Motor neuron (in vitro differentiated cells): ENCODE data around the gene KRTAP20-4. TPM values are rescaled to one million over a fixed set of nuclear protein-coding genes. Genes with fewer than 3 reads are reported as not detected.

Experiments used
- ATAC-seq, 8 experiments: fragments of 200-7000 bp; cut with Tn5 transposase; replicated peaks in 6 of 8; 2 replicates each; pipeline ENCODE4 v1.8.0; 2021; ENCODE audit warnings: mild to moderate bottlenecking in 8 of 8, moderate library complexity in 8 of 8
- H3K27ac ChIP-seq, 2 donors: fragments of 250-450 bp; sonication (Bioruptor Pico); 2 replicates each; pipeline ENCODE4 v1.9.0; 2021; ENCODE audit warnings: antibody characterized with exemption in 2 of 2, mild to moderate bottlenecking in 2 of 2, moderate library complexity in 1 of 2
- H3K4me1 ChIP-seq, 2 donors: fragments of 250-450 bp; sonication (Bioruptor Pico); replicated peaks in 1 of 2; 2 replicates each; pipeline ENCODE4 v1.6.1; 2021; ENCODE audit warnings: antibody characterized with exemption in 2 of 2, mild to moderate bottlenecking in 2 of 2, moderate library complexity in 1 of 2
- H3K4me3 ChIP-seq, 5 donors: fragments of 250-450 bp; sonication (Bioruptor Pico); 2 replicates each; pipeline ENCODE4 v1.9.0; 2021; ENCODE audit warnings: antibody characterized with exemption in 5 of 5, mild to moderate bottlenecking in 5 of 5, moderate library complexity in 4 of 5
- WGBS, 10 experiments: fragments of 450-650 bp; shearing (Covaris generic); methylation state at CpG; one replicate each; pipeline ENCODE4 v1.0.0; 2022; 5-methylcytosine and 5-hydroxymethylcytosine counted together
- in situ Hi-C, 9 experiments: fragments of 400-800 bp; cut with MboI; loops; one replicate each; pipeline ENCODE4 v1.15.0; 2021; ENCODE audit warnings: low sequenced_read_pairs in 9 of 9, low pct_unique_long_range_greater_than_20kb in 2 of 9; ENCODE audit not compliant: unreplicated experiment in 9 of 9
- total RNA-seq, 8 experiments: library from RNA; unstranded; fragments of 300-600 nt; gene quantifications; 2 replicates each; pipeline versions ENCODE4 v1.2.3 to v1.2.4, GENCODE V29; 2022

KRTAP20-4 gene
- total RNA-seq, 8 experiments from 2014 or later = not detected

- Histone ChIP-seq H3K27ac (no peak overlapping the region), H3K4me1 (no peaks in the 10 kb centered on the region), H3K4me3 (no peak overlapping the region)
- no peak for ATAC-seq
- in situ Hi-C loops = no loop called here
These were observed 347 bp upstream of the KRTAP20-4 start for GRCh38 chr21:30620080-30620479.

GRCh38 chr21:30623362-30623761 lies 2.9 kb downstream of the KRTAP20-4 start:
- ATAC-seq = no peak
- Histone ChIP-seq H3K27ac (no peak overlapping the region), H3K4me1 (no peaks in the 10 kb centered on the region), H3K4me3 (no peak overlapping the region)
- in situ Hi-C loops = no loop called here
- 17 to 100% (median 87%) methylated on average over 1 to 2 of the region's 3 CpGs; no CpG with 5 or more reads in 2 of the 10 experiments for WGBS, 10 experiments

DNA sequence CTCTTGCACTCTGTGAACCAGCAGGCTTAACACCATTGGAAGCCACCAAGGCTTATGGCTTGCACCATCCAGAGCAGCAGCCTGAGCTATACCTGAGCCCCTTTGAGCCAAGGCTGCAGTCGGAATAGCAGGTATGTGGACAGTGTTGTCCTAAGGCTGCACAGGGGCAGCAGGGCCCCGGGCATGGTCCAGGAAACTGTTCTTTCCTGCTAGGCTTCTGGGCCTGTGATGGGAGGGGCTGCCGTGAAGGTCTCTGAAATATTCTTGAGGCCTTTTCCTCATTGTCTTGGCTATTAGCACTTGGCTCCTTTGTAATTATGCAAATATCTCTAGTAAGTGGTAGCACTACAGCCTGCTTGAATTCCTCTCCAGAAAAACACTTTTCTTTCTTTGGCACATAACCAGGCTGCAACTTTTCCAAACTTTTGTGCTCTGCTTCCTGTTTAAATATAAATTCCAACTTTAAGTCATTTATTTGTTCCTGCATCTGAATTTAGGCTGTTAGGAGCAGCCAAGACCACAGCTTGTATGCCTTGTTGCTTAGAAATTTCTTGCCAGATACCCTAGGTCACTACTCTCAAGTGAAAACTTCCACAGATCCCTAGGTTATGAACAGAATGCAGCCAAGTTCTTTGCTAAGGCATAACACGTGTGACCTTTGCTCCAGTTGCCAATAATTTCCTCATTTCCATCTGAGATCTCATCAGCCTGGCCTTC lies 5.2 kb downstream of the KRTAP20-4 start:
- WGBS, 10 experiments = 0 to 81% (median 65%) methylated on average over 1 to 4 of the region's 4 CpGs; no CpG with 5 or more reads in 1 of the 10 experiments
- ATAC-seq = no peak
- H3K4me1 ChIP-seq = no peaks in the 10 kb centered on the region
- in situ Hi-C loops = no loop called here
- no peak overlapping the region for H3K27ac ChIP-seq
- no peak overlapping the region for H3K4me3 ChIP-seq

GRCh38 chr21:30628109-30628508 lies 7.7 kb downstream of the KRTAP20-4 start:
- H3K4me3 ChIP-seq = no peak overlapping the region
- in situ Hi-C loops = no loop called here
- no peak overlapping the region for H3K27ac ChIP-seq
- no peak for ATAC-seq
- H3K4me1 ChIP-seq = no peaks in the 10 kb centered on the region
- WGBS, 10 experiments = 3 to 100% (median 76%) methylated on average over 1 to 4 of the region's 4 CpGs

DNA sequence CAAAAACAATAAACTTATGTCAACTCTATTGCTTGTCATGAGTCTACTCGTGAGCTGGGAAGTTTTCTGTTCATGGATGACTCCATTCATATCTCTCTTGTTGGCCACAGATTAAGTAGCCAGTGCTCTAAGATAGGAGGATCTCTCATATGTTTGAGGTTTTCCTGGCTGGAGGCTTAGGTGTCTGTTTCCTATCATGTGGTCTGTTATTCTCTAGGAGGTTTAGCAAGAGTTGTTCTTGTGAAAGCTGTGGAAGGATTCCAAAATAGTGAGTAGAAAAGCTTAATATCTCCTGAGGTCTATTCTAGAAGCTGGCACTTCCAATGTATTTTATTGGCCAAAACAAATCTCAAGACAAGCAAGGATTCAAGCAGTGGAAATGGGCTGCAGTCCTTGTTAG lies 8.8 kb downstream of the KRTAP20-4 start:
- Histone ChIP-seq H3K4me3 (no peak overlapping the region), H3K4me1 (no peaks in the 10 kb centered on the region), H3K27ac (no peak overlapping the region)
- ATAC-seq = no peak
- WGBS, 10 experiments = 0 to 75% (median 67%) methylated on average over 1 of the region's 1 CpG; no CpG with 5 or more reads in 3 of the 10 experiments
- in situ Hi-C loops = no loop called here

DNA sequence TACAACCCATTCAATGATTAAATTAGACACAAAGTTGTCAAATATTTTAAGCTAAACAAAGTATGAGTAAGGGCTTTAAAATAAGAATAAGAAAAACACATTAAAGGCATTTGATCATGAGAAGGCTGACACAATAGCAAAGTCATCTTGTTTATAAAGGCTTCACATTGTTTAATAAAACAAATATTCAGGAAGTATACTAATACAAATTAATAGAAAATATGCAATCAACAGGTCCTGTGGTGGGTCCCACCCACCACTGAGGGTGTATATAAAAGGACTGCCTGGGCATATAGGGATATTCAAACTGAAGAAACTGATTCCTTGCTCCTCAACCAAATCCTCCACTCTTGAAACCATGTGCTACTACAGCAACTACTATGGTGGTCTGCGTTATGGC lies 14.5 kb downstream of the KRTAP20-4 start, which contains the start of gene KRTAP20-2:
TSS of gene KRTAP20-2 (plus strand) at position 301 of the 400 bp plus-strand sequence. CDS start at position 359, 58 bp downstream.
- 0 to 88% (median 56%) methylated on average over 1 of the region's 1 CpG; no CpG with 5 or more reads in 6 of the 10 experiments for WGBS, 10 experiments

GRCh38 chr21:30638686-30639085 lies 18.3 kb downstream of the KRTAP20-4 start:
- in situ Hi-C loops = no loop called here
- ATAC-seq = no peak
- no peaks in the 10 kb centered on the region for H3K4me1 ChIP-seq
- 30 to 100% (median 87%) methylated on average over 1 to 3 of the region's 3 CpGs; no CpG with 5 or more reads in 2 of the 10 experiments for WGBS, 10 experiments
- no peak overlapping the region for H3K4me3 ChIP-seq
- H3K27ac ChIP-seq = no peak overlapping the region

More for the DNA sequence above, 14.5 kb downstream of the KRTAP20-4 start, which contains the start of gene KRTAP20-2:
- Histone ChIP-seq H3K4me3 (no peak within 1 kb of the TSS), H3K4me1 (no peaks in the 10 kb centered on the region), H3K27ac (no peak within 1 kb of the TSS)
- ATAC-seq = no peak
- in situ Hi-C loops = no loop called here

- H3K4me3 ChIP-seq = no peak within 1 kb of the TSS
- 13 to 100% (median 87%) methylated on average over 1 to 2 of the region's 2 CpGs; no CpG with 5 or more reads in 4 of the 10 experiments for WGBS, 10 experiments
- ATAC-seq = no peak
- no peak within 1 kb of the TSS for H3K27ac ChIP-seq
- no peaks in the 10 kb centered on the region for H3K4me1 ChIP-seq
- in situ Hi-C loops = no loop called here
These were observed 22.1 kb downstream of the KRTAP20-4 start, which contains the start of gene KRTAP20-3 for GRCh38 chr21:30642564-30642963. KRTAP20-3 (plus strand) TSS chr21:30642864.

GRCh38 chr21:30646904-30647414 lies 26.5 kb downstream of the KRTAP20-4 start:
- 0 to 100% (median 21%) methylated on average over 1 of the region's 1 CpG; no CpG with 5 or more reads in 3 of the 10 experiments for WGBS, 10 experiments
- peak in 3 of 8 experiments; percentile 44 to 93 (median 80) for ATAC-seq
- H3K4me1 ChIP-seq = no peaks in the 10 kb centered on the region
- H3K27ac ChIP-seq = no peak overlapping the region
- H3K4me3 ChIP-seq = no peak overlapping the region
- in situ Hi-C loops = no loop called here

GRCh38 chr21:30652891-30653290 lies 32.5 kb downstream of the KRTAP20-4 start:
- Histone ChIP-seq H3K27ac (no peak overlapping the region), H3K4me1 (peaks cover 0 to 3% of the 10 kb centered on the region in 2 donors), H3K4me3 (no peak overlapping the region)
- in situ Hi-C loops = no loop called here
- ATAC-seq = peak in 5 of 8 experiments; percentile 28 to 83 (median 67)

DNA sequence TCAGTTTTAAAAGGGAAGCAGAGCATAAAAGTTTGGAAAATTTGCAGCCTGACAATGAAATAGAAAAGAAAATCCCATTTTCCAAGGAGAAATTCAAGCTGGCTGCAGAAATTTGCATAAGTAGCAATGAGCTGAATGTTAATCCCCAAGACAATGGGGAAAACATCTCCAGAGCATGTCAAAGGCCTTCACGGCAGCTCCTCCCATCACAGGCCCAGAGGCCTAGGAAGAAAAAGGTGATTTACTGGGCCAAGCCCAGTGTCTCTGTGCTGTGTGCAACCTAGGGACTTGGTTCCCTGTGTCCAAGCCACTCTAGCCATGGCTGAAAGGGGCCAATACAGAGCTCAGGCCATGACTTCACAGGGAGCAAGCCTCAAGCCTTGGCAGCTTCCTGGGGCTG lies 48.3 kb downstream of the KRTAP20-4 start:
- Histone ChIP-seq H3K27ac (no peak overlapping the region), H3K4me3 (no peak overlapping the region), H3K4me1 (peaks cover 3 to 14% of the 10 kb centered on the region in 2 donors)
- no peak for ATAC-seq
- WGBS, 10 experiments = 0 to 63% (median 32%) methylated on average over 1 of the region's 1 CpG; no CpG with 5 or more reads in 6 of the 10 experiments
- in situ Hi-C loops = no loop called here
